IPS-NIHi7 (cell line): ENCODE data around the gene ELK1.
"Not testable (repeated sequence)": the region's sequence is repeated elsewhere in the genome, so short reads cannot be mapped to it uniquely, and the experiment has no call there.

Experiments used
- DNase-seq: peaks from one replicate; pipeline ENCODE4 v3.0.0; 2012; ENCODE audit warnings: mixed read lengths; ENCODE audit errors: extremely low spot score

Gene ELK1

GRCh38 chrX:47650164-47651042 lies at the start of gene ELK1:
Gene ELK1 (minus strand): TSS chrX:47650563. CDS start chrX:47641441, 9,122 bp downstream.
- peak; percentile 86 for DNase-seq

- DNase-seq, result no peak
Observed at GRCh38 chrX:47697181-47697580, 46.8 kb upstream of the ELK1 start.

GRCh38 chrX:47690175-47690574 lies 39.8 kb upstream of the ELK1 start:
- DNase-seq, result no peak

- DNase-seq, result peak; percentile 15
Observed at GRCh38 chrX:47687263-47687662, 36.9 kb upstream of the ELK1 start.

- DNase-seq, result no peak
Observed at GRCh38 chrX:47683829-47684205, 33.5 kb upstream of the ELK1 start.

- DNase-seq, result no peak
Observed at GRCh38 chrX:47683184-47683828, 32.9 kb upstream of the ELK1 start.

GRCh38 chrX:47675959-47676859 lies 25.8 kb upstream of the ELK1 start:
- DNase-seq, result not testable (repeated sequence)

- DNase-seq, result no peak
Observed at GRCh38 chrX:47674776-47675175, 24.4 kb upstream of the ELK1 start.

GRCh38 chrX:47665797-47666196 lies 15.4 kb upstream of the ELK1 start:
- not testable (repeated sequence) for DNase-seq

GRCh38 chrX:47664737-47665136 lies 14.4 kb upstream of the ELK1 start:
- DNase-seq, result no peak

- no peak for DNase-seq
Observed at GRCh38 chrX:47662144-47662657, 11.8 kb upstream of the ELK1 start.

GRCh38 chrX:47661539-47661938 lies 11.2 kb upstream of the ELK1 start:
- no peak for DNase-seq

- no peak for DNase-seq
Observed at GRCh38 chrX:47659421-47659726, 9.0 kb upstream of the ELK1 start.

GRCh38 chrX:47658684-47659420 lies 8.5 kb upstream of the ELK1 start, which contains the start of gene UXT:
Gene UXT (minus strand): TSS chrX:47659180. CDS start chrX:47658927, 253 bp downstream.
- DNase-seq, result peak; percentile 85

- no peak for DNase-seq
Observed at GRCh38 chrX:47658301-47658683, 7.9 kb upstream of the ELK1 start.

GRCh38 chrX:47651043-47651905 lies 911 bp upstream of the ELK1 start:
- no peak for DNase-seq

GRCh38 chrX:47649781-47650163 lies 591 bp downstream of the ELK1 start:
- no peak for DNase-seq

- DNase-seq, result no peak
Observed at GRCh38 chrX:47649271-47649670, 1.1 kb downstream of the ELK1 start.

- no peak for DNase-seq
Observed at GRCh38 chrX:47648376-47648775, 2.0 kb downstream of the ELK1 start.

GRCh38 chrX:47646636-47647035 lies 3.7 kb downstream of the ELK1 start:
- DNase-seq, result no peak
